HEK293 (cell line): Measurements from ENCODE around the gene CDC42BPA.

ENCODE experiments used
- BCL11B ChIP-seq: fragments of 450-650 bp; formaldehyde crosslinking; IDR thresholded peaks from 2 replicates; pipeline ENCODE4 v1.5.1; 2016; ENCODE audit warnings: low read depth, missing biosample characterization, missing genetic modification characterization
- CTCF ChIP-seq: fragments of 450-650 bp; formaldehyde crosslinking; IDR thresholded peaks from 2 replicates; pipeline ENCODE4 v1.5.1; 2016; ENCODE audit warnings: missing biosample characterization, missing genetic modification characterization
- HIC1 ChIP-seq: fragments of 450-650 bp; formaldehyde crosslinking; IDR thresholded peaks from 2 replicates; pipeline ENCODE4 v1.5.1; 2016; ENCODE audit warnings: missing biosample characterization, missing genetic modification characterization
- KLF17 ChIP-seq: fragments of 450-650 bp; formaldehyde crosslinking; IDR thresholded peaks from 2 replicates; pipeline ENCODE4 v1.5.1; 2016; ENCODE audit warnings: missing biosample characterization, missing genetic modification characterization
- MYNN ChIP-seq: fragments of 450-650 bp; formaldehyde crosslinking; IDR thresholded peaks from 2 replicates; pipeline ENCODE4 v1.5.1; 2016; ENCODE audit warnings: missing biosample characterization, missing genetic modification characterization, borderline replicate concordance
- OVOL3 ChIP-seq: fragments of 450-650 bp; formaldehyde crosslinking; IDR thresholded peaks from 2 replicates; pipeline ENCODE4 v1.5.1; 2016; ENCODE audit warnings: missing biosample characterization, missing genetic modification characterization
- PRDM10 ChIP-seq: fragments of 450-650 bp; formaldehyde crosslinking; IDR thresholded peaks from 2 replicates; pipeline ENCODE4 v1.5.1; 2016; ENCODE audit warnings: missing biosample characterization, missing genetic modification characterization
- SCRT1 ChIP-seq: fragments of 450-650 bp; formaldehyde crosslinking; IDR thresholded peaks from 2 replicates; pipeline ENCODE4 v1.5.1; 2016; ENCODE audit warnings: missing biosample characterization, missing genetic modification characterization, borderline replicate concordance
- ZBTB44 ChIP-seq: fragments of 450-650 bp; IDR thresholded peaks from 2 replicates; pipeline ENCODE4 v1.5.1; 2018; ENCODE audit warnings: missing biosample characterization, mild to moderate bottlenecking, missing genetic modification characterization
- ZBTB48 ChIP-seq: fragments of 450-650 bp; formaldehyde crosslinking; IDR thresholded peaks from 2 replicates; pipeline ENCODE4 v1.5.1; 2016; ENCODE audit warnings: missing biosample characterization, missing genetic modification characterization
- ZFP41 ChIP-seq: fragments of 450-650 bp; formaldehyde crosslinking; IDR thresholded peaks from 2 replicates; pipeline ENCODE4 v1.5.1; 2016; ENCODE audit warnings: missing biosample characterization, missing genetic modification characterization, borderline replicate concordance
- ZNF138 ChIP-seq: fragments of 450-650 bp; formaldehyde crosslinking; IDR thresholded peaks from 2 replicates; pipeline ENCODE4 v1.5.1; 2016; ENCODE audit warnings: missing biosample characterization, missing genetic modification characterization, borderline replicate concordance
- ZNF169 ChIP-seq: fragments of 450-650 bp; formaldehyde crosslinking; IDR thresholded peaks from 2 replicates; pipeline ENCODE4 v1.5.1; 2016; ENCODE audit warnings: missing biosample characterization, missing genetic modification characterization
- ZNF202 ChIP-seq: fragments of 450-650 bp; formaldehyde crosslinking; IDR thresholded peaks from 2 replicates; pipeline ENCODE4 v1.5.1; 2016; ENCODE audit warnings: missing biosample characterization, missing genetic modification characterization, borderline replicate concordance
- ZNF292 ChIP-seq: fragments of 450-650 bp; formaldehyde crosslinking; IDR thresholded peaks from 2 replicates; pipeline ENCODE4 v1.5.1; 2016; ENCODE audit warnings: low read depth, missing biosample characterization, missing genetic modification characterization, borderline replicate concordance
- ZNF416 ChIP-seq: fragments of 450-650 bp; formaldehyde crosslinking; IDR thresholded peaks from 2 replicates; pipeline ENCODE4 v1.5.1; 2016; ENCODE audit warnings: missing biosample characterization, missing genetic modification characterization
- ZNF521 ChIP-seq: fragments of 450-650 bp; formaldehyde crosslinking; IDR thresholded peaks from 2 replicates; pipeline ENCODE4 v1.5.1; 2017; ENCODE audit warnings: missing biosample characterization, mild to moderate bottlenecking, missing genetic modification characterization
- ZNF560 ChIP-seq: fragments of 450-650 bp; formaldehyde crosslinking; IDR thresholded peaks from 2 replicates; pipeline ENCODE4 v1.5.1; 2017; ENCODE audit warnings: missing biosample characterization, missing genetic modification characterization, borderline replicate concordance
- ZNF596 ChIP-seq: fragments of 450-650 bp; IDR thresholded peaks from 2 replicates; pipeline ENCODE4 v1.5.0; 2018; ENCODE audit warnings: missing biosample characterization, mild to moderate bottlenecking, missing genetic modification characterization, moderate library complexity
- ZNF777 ChIP-seq: fragments of 450-650 bp; formaldehyde crosslinking; IDR thresholded peaks from 2 replicates; pipeline ENCODE4 v1.5.1; 2017; ENCODE audit warnings: missing biosample characterization, missing genetic modification characterization, borderline replicate concordance
- TF ChIP-seq, protein P1 (sequence below): fragments of 450-650 bp; formaldehyde crosslinking; IDR thresholded peaks from 2 replicates; pipeline ENCODE4; 2016; ENCODE audit warnings: missing biosample characterization, missing genetic modification characterization
- TF ChIP-seq, protein P2 (sequence below): fragments of 450-650 bp; IDR thresholded peaks from 2 replicates; pipeline ENCODE4 v1.5.1; 2018; ENCODE audit warnings: missing biosample characterization, missing genetic modification characterization
- TF ChIP-seq, protein P3 (sequence below): IDR thresholded peaks from 2 replicates; pipeline ENCODE4 v1.6.1; 2011; ENCODE audit warnings: mild to moderate bottlenecking, low read depth, low read length, borderline replicate concordance

Gene CDC42BPA

GRCh38 chr1:227318853-227319607 lies 738 bp upstream of the CDC42BPA start (continued):
- no peak for TF ChIP-seq ZNF777 (tag by site-specific recombination)
- TF ChIP-seq PRDM10, result peak; percentile 90
- TF ChIP-seq HIC1, result no peak
- TF ChIP-seq, protein P1, sequence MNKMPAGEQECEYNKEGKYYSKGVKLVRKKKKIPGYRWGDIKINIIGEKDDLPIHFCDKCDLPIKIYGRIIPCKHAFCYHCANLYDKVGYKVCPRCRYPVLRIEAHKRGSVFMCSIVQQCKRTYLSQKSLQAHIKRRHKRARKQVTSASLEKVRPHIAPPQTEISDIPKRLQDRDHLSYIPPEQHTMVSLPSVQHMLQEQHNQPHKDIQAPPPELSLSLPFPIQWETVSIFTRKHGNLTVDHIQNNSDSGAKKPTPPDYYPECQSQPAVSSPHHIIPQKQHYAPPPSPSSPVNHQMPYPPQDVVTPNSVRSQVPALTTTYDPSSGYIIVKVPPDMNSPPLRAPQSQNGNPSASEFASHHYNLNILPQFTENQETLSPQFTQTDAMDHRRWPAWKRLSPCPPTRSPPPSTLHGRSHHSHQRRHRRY (tag by site-specific recombination), result no peak
- no peak; the same call in 1 of the 2 replicates for TF ChIP-seq KLF17 (tag by site-specific recombination)
- TF ChIP-seq ZNF521 (tag by site-specific recombination), result no peak
- no peak for TF ChIP-seq ZNF138
- peak; percentile 51; the same call in 1 of the 2 replicates for TF ChIP-seq SCRT1 (tag by site-specific recombination)
- no peak for TF ChIP-seq BCL11B (tag by site-specific recombination)
- TF ChIP-seq, protein P2, sequence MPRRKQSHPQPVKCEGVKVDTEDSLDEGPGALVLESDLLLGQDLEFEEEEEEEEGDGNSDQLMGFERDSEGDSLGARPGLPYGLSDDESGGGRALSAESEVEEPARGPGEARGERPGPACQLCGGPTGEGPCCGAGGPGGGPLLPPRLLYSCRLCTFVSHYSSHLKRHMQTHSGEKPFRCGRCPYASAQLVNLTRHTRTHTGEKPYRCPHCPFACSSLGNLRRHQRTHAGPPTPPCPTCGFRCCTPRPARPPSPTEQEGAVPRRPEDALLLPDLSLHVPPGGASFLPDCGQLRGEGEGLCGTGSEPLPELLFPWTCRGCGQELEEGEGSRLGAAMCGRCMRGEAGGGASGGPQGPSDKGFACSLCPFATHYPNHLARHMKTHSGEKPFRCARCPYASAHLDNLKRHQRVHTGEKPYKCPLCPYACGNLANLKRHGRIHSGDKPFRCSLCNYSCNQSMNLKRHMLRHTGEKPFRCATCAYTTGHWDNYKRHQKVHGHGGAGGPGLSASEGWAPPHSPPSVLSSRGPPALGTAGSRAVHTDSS (tag by site-specific recombination), result peak; percentile 41; the same call in 1 of the 2 replicates
- no peak for TF ChIP-seq ZNF416 (tag by site-specific recombination)
- TF ChIP-seq MYNN (tag by site-specific recombination), result peak; percentile 33; the same call in 1 of the 2 replicates
- TF ChIP-seq ZNF202 (tag by site-specific recombination), result no peak
- no peak for TF ChIP-seq ZFP41
- no peak for TF ChIP-seq ZNF596 (tag by site-specific recombination)
- no peak for TF ChIP-seq ZNF292
- TF ChIP-seq ZBTB44 (tag by site-specific recombination), result no peak
- TF ChIP-seq ZNF560 (tag by site-specific recombination), result no peak
- TF ChIP-seq ZNF169, result no peak
- TF ChIP-seq CTCF (tag by site-specific recombination), result peak; percentile 65
- peak; percentile 90 for TF ChIP-seq ZBTB48 (tag by site-specific recombination)
- TF ChIP-seq OVOL3 (tag by site-specific recombination), result no peak
- TF ChIP-seq, protein P3, sequence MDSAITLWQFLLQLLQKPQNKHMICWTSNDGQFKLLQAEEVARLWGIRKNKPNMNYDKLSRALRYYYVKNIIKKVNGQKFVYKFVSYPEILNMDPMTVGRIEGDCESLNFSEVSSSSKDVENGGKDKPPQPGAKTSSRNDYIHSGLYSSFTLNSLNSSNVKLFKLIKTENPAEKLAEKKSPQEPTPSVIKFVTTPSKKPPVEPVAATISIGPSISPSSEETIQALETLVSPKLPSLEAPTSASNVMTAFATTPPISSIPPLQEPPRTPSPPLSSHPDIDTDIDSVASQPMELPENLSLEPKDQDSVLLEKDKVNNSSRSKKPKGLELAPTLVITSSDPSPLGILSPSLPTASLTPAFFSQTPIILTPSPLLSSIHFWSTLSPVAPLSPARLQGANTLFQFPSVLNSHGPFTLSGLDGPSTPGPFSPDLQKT, result no peak
